GM23338 (cell line): ENCODE results near the gene NCKAP5. TPM values are rescaled to one million over a fixed set of nuclear protein-coding genes. Genes with fewer than 3 reads are reported as not detected.

Experiments used
- ATAC-seq: fragments of 200-7000 bp; cut with Tn5 transposase; 3 replicates; pipeline ENCODE4 v1.9.1; 2020
- DNase-seq: peaks from one replicate; pipeline ENCODE4 v3.0.0-alpha.2; 2015; ENCODE audit warnings: low spot score
- H2AFZ ChIP-seq: fragments of 200-600 bp; sonication (generic); 2 replicates; pipeline ENCODE4 v1.8.0; 2016; ENCODE audit warnings: antibody characterized with exemption, mild to moderate bottlenecking, moderate library complexity
- H3F3A ChIP-seq: fragments of 200-600 bp; sonication (generic); replicated peaks from 2 replicates; pipeline ENCODE4 v1.8.0; 2017; ENCODE audit warnings: antibody characterized with exemption, mixed run types, low read depth
- H3K27ac ChIP-seq: fragments of 200-600 bp; sonication (generic); 2 replicates; pipeline ENCODE4 v1.6.1; 2016; ENCODE audit warnings: low read depth
- H3K27me3 ChIP-seq: fragments of 200-600 bp; sonication (generic); 2 replicates; pipeline ENCODE4 v1.8.0; 2016; ENCODE audit warnings: mild to moderate bottlenecking, mixed run types, moderate library complexity; ENCODE audit not compliant: insufficient read depth
- H3K36me3 ChIP-seq: fragments of 200-600 bp; sonication (generic); 2 replicates; pipeline ENCODE4 v1.8.0; 2016; ENCODE audit warnings: mild to moderate bottlenecking; ENCODE audit not compliant: insufficient read depth
- H3K4me1 ChIP-seq: fragments of 200-600 bp; sonication (generic); 2 replicates; pipeline ENCODE4 v1.8.0; 2016; ENCODE audit warnings: mild to moderate bottlenecking, moderate library complexity; ENCODE audit not compliant: insufficient read depth
- H3K4me2 ChIP-seq: fragments of 200-600 bp; sonication (generic); 2 replicates; pipeline ENCODE4 v1.7.1; 2017; ENCODE audit warnings: mixed run types
- H3K4me3 ChIP-seq: fragments of 200-600 bp; sonication (generic); 2 replicates; pipeline ENCODE4 v1.6.1; 2016; ENCODE audit warnings: mixed run types
- H3K79me2 ChIP-seq: fragments of 200-600 bp; sonication (generic); replicated peaks from 2 replicates; pipeline ENCODE4 v1.8.0; 2017; ENCODE audit warnings: mild to moderate bottlenecking; ENCODE audit not compliant: insufficient read depth
- H3K9me2 ChIP-seq: fragments of 200-600 bp; sonication (generic); 2 replicates; pipeline ENCODE4 v1.8.0; 2017; ENCODE audit not compliant: insufficient read depth
- H4K20me1 ChIP-seq: fragments of 200-600 bp; sonication (generic); replicated peaks from 2 replicates; pipeline ENCODE4 v1.8.0; 2017; ENCODE audit warnings: mild to moderate bottlenecking; ENCODE audit not compliant: insufficient read depth
- H3K27ac Mint-ChIP-seq: 2 replicates; pipeline ENCODE4 v1.8.0; 2020; ENCODE audit warnings: inconsistent platforms, mild to moderate bottlenecking, moderate library complexity, mixed read lengths
- H3K27me3 Mint-ChIP-seq: 3 replicates; pipeline ENCODE4 v1.8.0; 2022; ENCODE audit warnings: low read depth, mild to moderate bottlenecking, moderate library complexity, mixed read lengths, inconsistent platforms; ENCODE audit not compliant: insufficient read depth, poor library complexity
- H3K36me3 Mint-ChIP-seq: 3 replicates; pipeline ENCODE4 v1.8.0; 2021; ENCODE audit warnings: low read depth, mild to moderate bottlenecking, inconsistent platforms, moderate library complexity, mixed read lengths
- H3K4me1 Mint-ChIP-seq: 3 replicates; pipeline ENCODE4 v1.8.0; 2020; ENCODE audit warnings: mild to moderate bottlenecking, inconsistent platforms, mixed read lengths
- H3K4me3 Mint-ChIP-seq: 3 replicates; pipeline ENCODE4 v1.8.0; 2021; ENCODE audit warnings: moderate library complexity, mild to moderate bottlenecking, inconsistent platforms, mixed read lengths
- H3K9me3 Mint-ChIP-seq: 3 replicates; pipeline ENCODE4 v1.8.0; 2020; ENCODE audit warnings: moderate library complexity, mild to moderate bottlenecking, inconsistent platforms, mixed read lengths
- CREB1 ChIP-seq: fragments of 250-450 bp; sonication (Bioruptor Pico); IDR thresholded peaks from 2 replicates; pipeline ENCODE4 v1.5.0; 2020; ENCODE audit warnings: low read depth, mild to moderate bottlenecking, moderate library complexity
- CTCF ChIP-seq, 2 experiments: fragments of 200-600 bp in 1 of 2; sonication (generic) in 1 of 2; conservative IDR thresholded peaks; 2 replicates each; pipeline versions ENCODE4 v1.5.1 to v1.6.1; 2016 to 2017; ENCODE audit warnings: antibody characterized with exemption in 2 of 2, low read depth in 2 of 2, mild to moderate bottlenecking in 2 of 2, moderate library complexity in 1 of 2
- ETS1 ChIP-seq: IDR thresholded peaks from 2 replicates; pipeline ENCODE4 v1.6.1; 2016; ENCODE audit warnings: antibody characterized with exemption
- EZH2 ChIP-seq: fragments of 200-600 bp; sonication (generic); IDR thresholded peaks from one replicate; pipeline ENCODE4 v1.8.0; 2017; ENCODE audit warnings: antibody characterized with exemption, mild to moderate bottlenecking, low read depth; ENCODE audit not compliant: unreplicated experiment
- EZH2phosphoT487 ChIP-seq: fragments of 200-600 bp; sonication (generic); IDR thresholded peaks from one replicate; pipeline ENCODE4 v1.8.1; 2018; ENCODE audit warnings: antibody characterized with exemption; ENCODE audit not compliant: unreplicated experiment
- JUNB ChIP-seq: IDR thresholded peaks from one replicate; pipeline ENCODE4 v1.6.1; 2016; ENCODE audit warnings: antibody characterized with exemption; ENCODE audit not compliant: unreplicated experiment
- NANOG ChIP-seq: IDR thresholded peaks from 2 replicates; pipeline ENCODE4 v1.6.1; 2016; ENCODE audit warnings: antibody characterized with exemption, borderline replicate concordance
- POLR2AphosphoS5 ChIP-seq: IDR thresholded peaks from 2 replicates; pipeline ENCODE4 v1.6.1; 2016; ENCODE audit warnings: antibody characterized with exemption, low read depth
- STAT1 ChIP-seq: IDR thresholded peaks from one replicate; pipeline ENCODE4 v1.6.1; 2016; ENCODE audit warnings: antibody characterized with exemption; ENCODE audit not compliant: unreplicated experiment
- ZNF114 ChIP-seq: fragments of 250-450 bp; sonication (Bioruptor Pico); IDR thresholded peaks from 2 replicates; pipeline ENCODE4 v1.5.0; 2020; ENCODE audit warnings: mild to moderate bottlenecking, moderate library complexity
- ZNF331 ChIP-seq: fragments of 250-450 bp; sonication (Bioruptor Pico); IDR thresholded peaks from 2 replicates; pipeline ENCODE4 v1.5.0; 2020; ENCODE audit warnings: low read depth, mild to moderate bottlenecking, moderate library complexity
- polyA plus RNA-seq: library from polyadenylated mRNA; unstranded; fragments of >200 nt; fragmentation: Nextera tagmentation; extraction: Ambion mirVana; gene quantifications from 2 replicates; pipeline ENCODE4 v1.2.1, GENCODE V29; 2016
- total RNA-seq: library from RNA; depleted of rRNA; stranded (reverse); fragments of >200 nt; shearing (Covaris generic); gene quantifications from 2 replicates; pipeline ENCODE4 v1.2.3, GENCODE V29; 2014
- TF ChIP-seq, protein P1 (sequence below): fragments of 250-450 bp; sonication (Bioruptor Pico); IDR thresholded peaks from 2 replicates; pipeline ENCODE4 v1.5.0; 2020; ENCODE audit warnings: mild to moderate bottlenecking, moderate library complexity
- TF ChIP-seq, protein P2 (sequence below): IDR thresholded peaks from one replicate; pipeline ENCODE4 v1.6.1; 2018; ENCODE audit warnings: antibody characterized with exemption; ENCODE audit not compliant: unreplicated experiment

The NCKAP5 gene
- total and polyA plus RNA-seq, 2 experiments from 2014 or later, result 0.34 to 0.73 TPM

DNA sequence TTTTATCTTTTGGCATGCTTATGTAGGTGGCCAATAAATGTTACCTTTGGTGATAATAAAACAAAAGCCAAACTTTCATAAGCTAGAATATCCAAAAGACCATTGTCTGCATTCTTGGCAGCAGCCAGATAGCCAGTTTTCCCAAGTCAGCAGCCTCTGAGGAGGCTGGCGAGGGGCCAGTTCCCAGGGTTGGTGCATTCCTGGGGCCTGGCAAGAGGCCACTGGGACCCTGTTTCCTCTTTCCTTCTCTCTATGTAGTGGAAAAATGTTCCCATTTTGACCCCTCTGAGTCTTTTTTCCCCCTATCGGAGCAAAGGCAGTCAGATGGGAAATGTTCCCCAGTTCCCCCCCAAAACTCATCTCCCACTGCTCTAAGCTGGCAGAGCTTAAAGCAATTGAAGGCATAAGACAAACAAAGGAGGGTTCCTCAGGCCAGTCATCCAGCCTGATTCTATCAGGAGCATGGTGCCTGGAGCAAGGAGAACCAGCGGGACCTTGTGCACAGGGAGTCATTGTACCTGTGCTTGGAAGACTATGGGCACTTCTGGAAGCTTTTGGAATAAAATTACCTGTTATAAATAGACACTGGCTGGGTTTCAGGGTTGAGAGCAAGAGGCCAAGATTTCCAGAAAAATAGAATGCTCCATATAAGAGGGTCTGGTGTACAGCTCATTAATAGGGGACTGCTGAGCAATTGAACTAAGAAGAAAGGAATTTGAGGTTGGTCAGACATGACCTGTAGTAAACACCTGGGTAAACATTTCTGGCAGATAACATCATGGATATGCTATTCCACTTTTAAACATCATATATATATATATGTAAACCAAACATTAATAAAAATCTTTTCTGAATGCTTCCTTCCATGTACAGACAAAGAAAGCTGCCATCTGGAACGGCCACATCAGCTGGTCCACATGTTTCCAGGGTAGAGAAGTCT lies 63.4 kb downstream of the NCKAP5 start:
- Histone ChIP-seq H3K27ac (no peak overlapping the region), H3K4me3 (no peak overlapping the region), H3K4me2 (no peak overlapping the region), H3K27me3 (no peaks in the 10 kb centered on the region), H3K79me2 (no peaks in the 10 kb centered on the region), H3K9me2 (no peaks in the 10 kb centered on the region), H3K4me1 (no peaks in the 10 kb centered on the region), H3F3A (no peaks in the 10 kb centered on the region), H2AFZ (no peak overlapping the region), H3K36me3 (no peaks in the 10 kb centered on the region), H4K20me1 (no peaks in the 10 kb centered on the region)
- ATAC-seq, result no peak
- no peak overlapping the region for H3K4me3 Mint-ChIP-seq
- no peak overlapping the region for H3K27ac Mint-ChIP-seq
- no peaks in the 10 kb centered on the region for H3K4me1 Mint-ChIP-seq
- H3K9me3 Mint-ChIP-seq, result no peaks in the 10 kb centered on the region
- TF ChIP-seq EZH2 (no peak), CTCF (conservative IDR thresholded peaks at IDR 0.05; ENCODE audit: low read depth in 2 of 2) (no peak), ZNF114 (CRISPR knock-in tag) (no peak), CREB1 (CRISPR knock-in tag) (no peak), ZNF331 (CRISPR knock-in tag) (no peak), POLR2AphosphoS5 (no peak), NANOG (no peak), STAT1 (no peak), ETS1 (no peak), JUNB (no peak), EZH2phosphoT487 (no peak)
- TF ChIP-seq, protein P1, sequence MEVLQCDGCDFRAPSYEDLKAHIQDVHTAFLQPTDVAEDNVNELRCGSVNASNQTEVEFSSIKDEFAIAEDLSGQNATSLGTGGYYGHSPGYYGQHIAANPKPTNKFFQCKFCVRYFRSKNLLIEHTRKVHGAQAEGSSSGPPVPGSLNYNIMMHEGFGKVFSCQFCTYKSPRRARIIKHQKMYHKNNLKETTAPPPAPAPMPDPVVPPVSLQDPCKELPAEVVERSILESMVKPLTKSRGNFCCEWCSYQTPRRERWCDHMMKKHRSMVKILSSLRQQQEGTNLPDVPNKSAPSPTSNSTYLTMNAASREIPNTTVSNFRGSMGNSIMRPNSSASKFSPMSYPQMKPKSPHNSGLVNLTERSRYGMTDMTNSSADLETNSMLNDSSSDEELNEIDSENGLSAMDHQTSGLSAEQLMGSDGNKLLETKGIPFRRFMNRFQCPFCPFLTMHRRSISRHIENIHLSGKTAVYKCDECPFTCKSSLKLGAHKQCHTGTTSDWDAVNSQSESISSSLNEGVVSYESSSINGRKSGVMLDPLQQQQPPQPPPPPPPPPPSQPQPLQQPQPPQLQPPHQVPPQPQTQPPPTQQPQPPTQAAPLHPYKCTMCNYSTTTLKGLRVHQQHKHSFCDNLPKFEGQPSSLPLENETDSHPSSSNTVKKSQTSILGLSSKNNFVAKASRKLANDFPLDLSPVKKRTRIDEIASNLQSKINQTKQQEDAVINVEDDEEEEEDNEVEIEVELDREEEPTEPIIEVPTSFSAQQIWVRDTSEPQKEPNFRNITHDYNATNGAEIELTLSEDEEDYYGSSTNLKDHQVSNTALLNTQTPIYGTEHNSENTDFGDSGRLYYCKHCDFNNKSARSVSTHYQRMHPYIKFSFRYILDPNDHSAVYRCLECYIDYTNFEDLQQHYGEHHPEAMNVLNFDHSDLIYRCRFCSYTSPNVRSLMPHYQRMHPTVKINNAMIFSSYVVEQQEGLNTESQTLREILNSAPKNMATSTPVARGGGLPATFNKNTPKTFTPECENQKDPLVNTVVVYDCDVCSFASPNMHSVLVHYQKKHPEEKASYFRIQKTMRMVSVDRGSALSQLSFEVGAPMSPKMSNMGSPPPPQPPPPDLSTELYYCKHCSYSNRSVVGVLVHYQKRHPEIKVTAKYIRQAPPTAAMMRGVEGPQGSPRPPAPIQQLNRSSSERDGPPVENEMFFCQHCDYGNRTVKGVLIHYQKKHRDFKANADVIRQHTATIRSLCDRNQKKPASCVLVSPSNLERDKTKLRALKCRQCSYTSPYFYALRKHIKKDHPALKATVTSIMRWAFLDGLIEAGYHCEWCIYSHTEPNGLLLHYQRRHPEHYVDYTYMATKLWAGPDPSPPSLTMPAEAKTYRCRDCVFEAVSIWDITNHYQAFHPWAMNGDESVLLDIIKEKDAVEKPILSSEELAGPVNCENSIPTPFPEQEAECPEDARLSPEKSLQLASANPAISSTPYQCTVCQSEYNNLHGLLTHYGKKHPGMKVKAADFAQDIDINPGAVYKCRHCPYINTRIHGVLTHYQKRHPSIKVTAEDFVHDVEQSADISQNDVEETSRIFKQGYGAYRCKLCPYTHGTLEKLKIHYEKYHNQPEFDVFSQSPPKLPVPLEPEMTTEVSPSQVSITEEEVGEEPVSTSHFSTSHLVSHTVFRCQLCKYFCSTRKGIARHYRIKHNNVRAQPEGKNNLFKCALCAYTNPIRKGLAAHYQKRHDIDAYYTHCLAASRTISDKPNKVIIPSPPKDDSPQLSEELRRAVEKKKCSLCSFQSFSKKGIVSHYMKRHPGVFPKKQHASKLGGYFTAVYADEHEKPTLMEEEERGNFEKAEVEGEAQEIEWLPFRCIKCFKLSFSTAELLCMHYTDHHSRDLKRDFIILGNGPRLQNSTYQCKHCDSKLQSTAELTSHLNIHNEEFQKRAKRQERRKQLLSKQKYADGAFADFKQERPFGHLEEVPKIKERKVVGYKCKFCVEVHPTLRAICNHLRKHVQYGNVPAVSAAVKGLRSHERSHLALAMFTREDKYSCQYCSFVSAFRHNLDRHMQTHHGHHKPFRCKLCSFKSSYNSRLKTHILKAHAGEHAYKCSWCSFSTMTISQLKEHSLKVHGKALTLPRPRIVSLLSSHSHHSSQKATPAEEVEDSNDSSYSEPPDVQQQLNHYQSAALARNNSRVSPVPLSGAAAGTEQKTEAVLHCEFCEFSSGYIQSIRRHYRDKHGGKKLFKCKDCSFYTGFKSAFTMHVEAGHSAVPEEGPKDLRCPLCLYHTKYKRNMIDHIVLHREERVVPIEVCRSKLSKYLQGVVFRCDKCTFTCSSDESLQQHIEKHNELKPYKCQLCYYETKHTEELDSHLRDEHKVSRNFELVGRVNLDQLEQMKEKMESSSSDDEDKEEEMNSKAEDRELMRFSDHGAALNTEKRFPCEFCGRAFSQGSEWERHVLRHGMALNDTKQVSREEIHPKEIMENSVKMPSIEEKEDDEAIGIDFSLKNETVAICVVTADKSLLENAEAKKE, result no peak
- TF ChIP-seq, protein P2, sequence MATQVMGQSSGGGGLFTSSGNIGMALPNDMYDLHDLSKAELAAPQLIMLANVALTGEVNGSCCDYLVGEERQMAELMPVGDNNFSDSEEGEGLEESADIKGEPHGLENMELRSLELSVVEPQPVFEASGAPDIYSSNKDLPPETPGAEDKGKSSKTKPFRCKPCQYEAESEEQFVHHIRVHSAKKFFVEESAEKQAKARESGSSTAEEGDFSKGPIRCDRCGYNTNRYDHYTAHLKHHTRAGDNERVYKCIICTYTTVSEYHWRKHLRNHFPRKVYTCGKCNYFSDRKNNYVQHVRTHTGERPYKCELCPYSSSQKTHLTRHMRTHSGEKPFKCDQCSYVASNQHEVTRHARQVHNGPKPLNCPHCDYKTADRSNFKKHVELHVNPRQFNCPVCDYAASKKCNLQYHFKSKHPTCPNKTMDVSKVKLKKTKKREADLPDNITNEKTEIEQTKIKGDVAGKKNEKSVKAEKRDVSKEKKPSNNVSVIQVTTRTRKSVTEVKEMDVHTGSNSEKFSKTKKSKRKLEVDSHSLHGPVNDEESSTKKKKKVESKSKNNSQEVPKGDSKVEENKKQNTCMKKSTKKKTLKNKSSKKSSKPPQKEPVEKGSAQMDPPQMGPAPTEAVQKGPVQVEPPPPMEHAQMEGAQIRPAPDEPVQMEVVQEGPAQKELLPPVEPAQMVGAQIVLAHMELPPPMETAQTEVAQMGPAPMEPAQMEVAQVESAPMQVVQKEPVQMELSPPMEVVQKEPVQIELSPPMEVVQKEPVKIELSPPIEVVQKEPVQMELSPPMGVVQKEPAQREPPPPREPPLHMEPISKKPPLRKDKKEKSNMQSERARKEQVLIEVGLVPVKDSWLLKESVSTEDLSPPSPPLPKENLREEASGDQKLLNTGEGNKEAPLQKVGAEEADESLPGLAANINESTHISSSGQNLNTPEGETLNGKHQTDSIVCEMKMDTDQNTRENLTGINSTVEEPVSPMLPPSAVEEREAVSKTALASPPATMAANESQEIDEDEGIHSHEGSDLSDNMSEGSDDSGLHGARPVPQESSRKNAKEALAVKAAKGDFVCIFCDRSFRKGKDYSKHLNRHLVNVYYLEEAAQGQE, result no peak
- H3K36me3 Mint-ChIP-seq, result no peaks in the 10 kb centered on the region
- no peaks in the 10 kb centered on the region for H3K27me3 Mint-ChIP-seq
- DNase-seq, result no peak
